SW 1271 (cell line): ENCODE results near the gene GOPC.
"Not testable (repeated sequence)": the region's sequence is repeated elsewhere in the genome, so short reads cannot be mapped to it uniquely, and the experiment has no call there.

Source experiments
- DNase-seq, 2 experiments: peaks; one replicate each; lab custom pipeline; 2025; lab: John Stamatoyannopoulos, UW

The GOPC gene

DNA sequence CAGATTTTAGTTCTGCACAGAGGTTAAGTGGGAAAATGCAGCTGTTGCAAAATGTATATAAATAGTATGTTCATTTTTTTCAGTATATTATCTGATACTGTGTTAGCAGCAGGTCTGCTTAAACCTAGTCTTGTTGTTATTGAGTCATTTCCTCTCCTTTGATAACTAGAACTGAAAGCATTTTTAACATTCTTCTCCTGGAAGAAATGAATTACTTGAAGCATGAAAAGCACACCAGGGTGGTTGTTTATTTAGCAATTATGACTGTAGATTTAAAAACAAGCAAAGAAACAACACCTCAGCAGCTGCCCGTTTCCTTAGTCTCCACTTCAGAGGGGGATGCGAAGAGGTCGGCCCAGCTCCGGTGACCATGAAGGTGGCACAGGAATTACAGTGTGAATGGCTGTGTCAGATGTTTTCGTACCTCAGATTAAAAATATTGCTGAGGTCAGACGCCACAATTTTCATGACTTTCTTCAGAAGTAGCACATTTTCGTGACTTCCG, 53.5 kb downstream of the GOPC start:
- DNase-seq = peak; percentile 20 to 84

DNA sequence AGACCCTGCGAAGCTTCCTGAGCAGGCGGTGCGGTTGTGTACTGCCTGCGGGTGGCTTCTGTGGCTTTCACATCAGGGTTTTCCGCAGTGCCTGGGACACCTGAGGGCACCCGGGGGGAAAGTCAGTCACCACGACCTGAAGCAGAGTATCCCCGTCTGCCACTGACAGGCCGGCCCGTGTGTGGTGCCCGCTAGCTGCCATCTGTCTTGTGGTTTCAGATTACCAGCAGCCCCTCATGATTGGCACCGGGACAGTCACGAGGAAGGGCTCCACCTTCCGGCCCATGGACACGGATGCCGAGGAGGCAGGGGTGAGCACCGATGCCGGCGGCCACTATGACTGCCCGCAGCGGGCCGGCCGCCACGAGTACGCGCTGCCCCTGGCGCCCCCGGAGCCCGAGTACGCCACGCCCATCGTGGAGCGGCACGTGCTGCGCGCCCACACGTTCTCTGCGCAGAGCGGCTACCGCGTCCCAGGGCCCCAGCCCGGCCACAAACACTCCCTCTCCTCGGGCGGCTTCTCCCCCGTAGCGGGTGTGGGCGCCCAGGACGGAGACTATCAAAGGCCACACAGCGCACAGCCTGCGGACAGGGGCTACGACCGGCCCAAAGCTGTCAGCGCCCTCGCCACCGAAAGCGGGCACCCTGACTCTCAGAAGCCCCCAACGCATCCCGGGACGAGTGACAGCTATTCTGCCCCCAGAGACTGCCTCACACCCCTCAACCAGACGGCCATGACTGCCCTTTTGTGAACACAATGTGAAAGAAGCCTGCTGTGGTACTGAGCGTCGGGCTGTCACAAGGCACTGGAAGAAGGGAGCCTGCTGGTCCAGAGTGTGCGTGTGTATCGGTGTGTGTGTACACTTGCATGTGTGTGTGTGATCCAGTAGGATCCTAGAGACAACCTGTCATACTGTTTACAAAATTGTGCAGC, 54.4 kb downstream of the GOPC start:
- no peak for DNase-seq

DNA sequence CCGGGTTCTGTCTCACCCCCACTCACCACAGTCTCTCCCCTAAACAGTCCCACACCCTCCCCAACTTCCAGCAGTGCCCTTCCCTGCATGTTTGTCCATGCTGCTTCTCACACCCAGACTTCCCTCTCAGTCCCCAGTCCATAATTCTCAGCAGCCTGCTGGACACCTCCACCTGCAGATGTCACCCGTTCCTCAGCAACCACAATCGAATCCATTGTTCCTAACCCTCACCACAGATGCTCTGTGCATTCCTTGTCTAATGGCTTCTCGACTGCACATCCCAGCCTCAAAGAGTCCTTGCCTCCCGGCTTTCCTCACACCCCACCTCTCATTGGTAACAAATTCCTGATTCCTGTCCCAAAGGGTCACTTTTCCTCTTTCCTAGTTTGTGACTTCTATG, 55.6 kb downstream of the GOPC start:
- no peak for DNase-seq

DNA sequence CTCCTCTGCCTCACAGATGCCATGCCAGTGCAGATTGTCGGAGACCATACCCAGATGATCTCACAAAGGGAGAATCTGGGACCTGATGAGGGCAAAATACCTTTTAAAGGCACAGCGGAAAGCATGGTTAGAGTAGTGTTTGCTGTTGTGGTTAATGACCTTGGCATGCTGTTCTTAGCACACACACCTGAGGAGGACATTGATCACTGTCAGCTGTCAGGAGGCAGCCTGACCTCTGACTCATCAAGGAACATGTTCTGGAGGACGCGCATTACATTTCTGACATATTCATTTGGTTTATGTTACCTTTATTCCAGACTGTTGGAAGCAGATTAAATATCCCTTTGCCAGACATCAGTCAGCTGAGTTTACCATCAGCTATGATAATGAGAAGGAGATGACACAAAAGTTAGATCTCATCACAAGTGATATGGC, 57.1 kb downstream of the GOPC start:
- DNase-seq = no peak

DNA sequence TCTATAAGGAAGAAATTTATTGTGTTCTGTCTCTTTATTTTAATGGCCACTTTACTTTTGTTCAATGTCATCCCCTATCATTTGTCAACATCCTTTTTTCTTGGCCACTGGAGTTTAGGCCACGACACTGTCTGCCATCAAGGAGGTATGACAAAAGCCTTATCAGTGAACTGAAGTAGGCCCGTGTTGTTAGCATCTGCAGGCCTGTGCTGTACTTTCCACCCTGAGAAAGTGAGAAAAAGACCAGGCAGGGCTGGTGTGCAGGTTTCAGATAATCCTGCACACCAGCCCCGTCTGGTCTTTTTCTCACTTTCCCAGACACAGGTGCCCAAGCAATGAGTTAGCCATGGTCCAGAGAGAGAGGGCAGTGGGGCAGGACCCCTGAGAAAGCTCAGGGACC, 57.6 kb downstream of the GOPC start:
- no peak for DNase-seq

DNA sequence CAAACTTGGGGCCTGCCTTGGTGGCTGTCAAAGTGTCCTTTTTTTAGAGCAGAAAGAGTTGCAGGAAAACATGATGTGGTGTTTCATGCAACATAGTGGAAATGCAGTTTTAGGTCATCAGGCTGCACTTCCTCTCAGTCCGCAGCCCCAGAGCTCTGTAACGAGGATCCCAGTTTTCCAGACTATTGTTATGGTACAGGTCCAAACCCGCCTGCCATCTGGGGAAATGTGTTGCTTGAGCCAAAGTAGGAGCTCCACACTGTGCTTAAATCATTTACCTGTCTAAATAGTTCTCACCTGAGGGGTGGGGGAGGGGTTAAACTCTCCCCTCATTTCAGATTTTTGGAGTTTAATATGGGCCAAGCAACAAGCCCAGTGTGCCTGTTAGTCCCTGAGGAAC, 59.8 kb downstream of the GOPC start:
- DNase-seq = no peak

DNA sequence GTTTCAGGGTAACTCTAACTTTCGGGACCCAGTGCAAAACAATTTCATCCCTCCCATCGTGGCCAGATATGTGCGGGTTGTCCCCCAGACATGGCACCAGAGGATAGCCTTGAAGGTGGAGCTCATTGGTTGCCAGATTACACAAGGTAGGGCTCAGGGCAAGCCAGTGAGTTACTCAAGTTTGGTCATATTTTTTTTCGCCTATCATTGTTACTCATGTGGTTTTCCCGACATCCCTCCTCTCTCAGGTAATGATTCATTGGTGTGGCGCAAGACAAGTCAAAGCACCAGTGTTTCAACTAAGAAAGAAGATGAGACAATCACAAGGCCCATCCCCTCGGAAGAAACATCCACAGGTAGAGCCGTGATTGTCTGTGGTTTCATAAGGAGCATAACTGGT, 61.6 kb downstream of the GOPC start:
- no peak for DNase-seq

DNA sequence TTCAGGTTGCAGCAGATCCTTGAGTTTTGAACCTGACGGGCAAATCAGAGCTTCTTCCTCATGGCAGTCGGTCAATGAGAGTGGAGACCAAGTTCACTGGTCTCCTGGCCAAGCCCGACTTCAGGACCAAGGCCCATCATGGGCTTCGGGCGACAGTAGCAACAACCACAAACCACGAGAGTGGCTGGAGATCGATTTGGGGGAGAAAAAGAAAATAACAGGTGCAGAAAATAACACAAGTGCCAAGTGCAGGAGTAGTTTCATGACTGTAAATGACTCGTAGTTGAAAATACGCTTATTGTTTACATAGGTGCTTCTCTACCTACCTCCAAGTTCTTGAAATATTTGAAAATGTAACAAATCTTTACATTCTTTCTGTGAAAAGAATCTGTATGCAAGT, 63.7 kb downstream of the GOPC start:
- DNase-seq = no peak

DNA sequence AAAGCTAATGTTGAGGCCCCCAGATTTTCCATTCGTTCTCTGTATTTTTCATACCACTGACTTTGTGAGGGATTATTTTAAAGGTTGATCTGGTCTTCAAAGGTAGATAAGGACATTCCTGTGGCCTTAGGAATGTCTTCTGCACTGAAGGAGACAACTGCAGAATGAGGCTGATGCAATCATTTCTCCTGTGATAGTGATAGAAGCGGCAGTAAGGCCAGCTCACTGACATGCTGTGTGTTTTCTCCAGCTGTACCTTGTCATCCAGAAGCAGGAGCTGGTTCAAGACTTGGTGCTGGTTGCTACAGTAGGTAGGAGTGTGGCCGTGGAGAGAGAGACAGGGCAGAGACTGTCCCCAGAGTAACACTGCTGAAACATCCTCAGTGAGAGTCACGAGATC, 66.0 kb downstream of the GOPC start:
- DNase-seq = no peak

DNA sequence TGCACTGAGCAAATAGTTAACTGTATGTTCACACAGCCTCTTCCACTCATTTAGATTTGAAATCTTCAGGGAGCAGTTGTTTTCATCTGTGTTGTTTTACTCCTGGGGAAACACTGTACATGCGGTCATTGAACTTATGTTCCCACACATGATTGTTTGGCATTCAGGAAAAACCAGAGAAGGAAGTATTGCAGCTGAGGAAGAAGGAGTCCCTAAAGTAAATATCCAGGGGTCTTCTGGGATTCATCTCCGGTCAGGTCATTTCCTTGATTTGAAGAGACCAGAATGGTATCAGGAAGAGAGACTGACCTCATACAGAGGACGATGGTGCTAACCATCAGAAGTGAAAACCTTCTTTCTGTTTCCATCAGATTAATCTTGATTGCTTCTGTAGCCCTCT, 67.3 kb downstream of the GOPC start:
- DNase-seq = no peak

DNA sequence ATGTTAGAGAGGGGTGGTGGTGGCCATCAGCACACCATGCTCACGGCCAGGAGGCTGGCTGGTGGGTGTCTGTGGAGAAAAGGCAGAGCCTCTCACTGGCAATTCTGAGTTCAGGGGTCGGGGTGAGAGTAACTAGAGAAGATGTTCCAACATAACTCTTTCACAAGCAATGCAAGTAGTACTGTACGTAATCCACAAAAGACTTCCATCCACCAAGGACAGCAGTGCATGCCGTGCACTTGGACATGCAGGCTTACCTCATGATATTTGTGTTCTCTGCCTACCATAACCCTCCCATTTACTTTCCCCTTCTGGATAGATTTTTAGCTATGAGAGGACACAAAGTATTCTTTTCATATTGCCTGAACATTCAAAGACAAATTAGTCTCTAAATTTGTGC, 68.5 kb downstream of the GOPC start:
- no peak for DNase-seq

DNA sequence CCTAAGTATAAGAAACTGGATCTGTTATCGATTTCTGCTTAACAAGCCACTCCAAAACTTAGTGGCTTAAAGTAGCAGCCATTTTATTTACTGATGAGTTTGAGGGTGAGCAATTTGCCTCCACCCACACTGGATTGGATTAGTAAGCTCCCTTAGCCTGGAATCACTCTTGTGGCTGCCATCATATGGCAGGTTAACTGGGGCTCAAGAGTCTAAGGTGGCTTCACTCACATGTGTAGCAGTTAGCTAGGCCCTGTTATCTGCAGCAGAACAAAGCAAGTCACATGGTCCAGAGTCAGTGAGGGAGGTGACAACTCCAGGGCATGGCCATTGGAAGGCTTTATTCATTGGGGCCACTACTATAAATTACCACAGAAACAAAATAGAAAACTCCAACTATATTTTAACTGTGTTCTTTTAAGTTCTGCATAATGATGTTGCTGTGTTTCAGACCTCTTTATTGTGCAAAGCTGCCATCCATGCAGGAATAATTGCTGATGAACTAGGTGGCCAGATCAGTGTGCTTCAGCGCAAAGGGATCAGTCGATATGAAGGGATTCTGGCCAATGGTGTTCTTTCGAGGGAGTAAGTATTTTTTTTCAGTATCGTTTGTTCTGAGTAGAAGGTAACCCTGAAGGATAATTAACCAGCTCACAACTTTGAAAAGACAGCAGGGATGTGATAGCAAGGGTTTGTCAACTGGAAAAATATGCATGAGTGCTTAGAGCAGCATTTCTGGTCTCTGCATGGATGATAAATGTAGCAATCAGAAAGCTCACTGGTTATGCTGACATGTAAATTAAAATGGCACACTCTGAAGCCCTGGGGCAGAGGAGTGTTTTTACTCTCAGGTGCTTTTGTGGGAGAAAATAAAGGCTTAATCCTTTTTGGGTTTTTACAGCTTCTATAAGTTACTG, 70.2 kb downstream of the GOPC start:
- DNase-seq = no peak

DNA sequence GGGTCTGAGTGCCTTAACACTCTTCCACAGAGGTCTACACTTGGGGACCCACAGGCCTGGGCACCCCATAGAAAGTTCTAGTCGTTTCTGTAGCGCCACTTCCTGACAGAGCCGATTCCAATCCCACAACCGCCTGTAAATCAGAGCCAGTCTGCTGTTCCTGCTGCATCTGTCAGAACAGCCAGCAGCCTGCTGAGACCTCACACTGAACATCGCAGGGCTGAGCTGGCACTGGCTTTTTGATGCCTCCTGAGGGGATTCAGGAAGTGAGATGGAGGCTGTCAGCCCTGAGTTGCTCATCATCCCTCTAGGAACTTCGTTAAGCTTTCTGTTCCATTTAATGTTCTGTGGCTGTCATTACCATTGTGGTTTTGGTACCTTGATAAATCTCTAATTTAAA, 71.0 kb downstream of the GOPC start:
- no peak for DNase-seq

DNA sequence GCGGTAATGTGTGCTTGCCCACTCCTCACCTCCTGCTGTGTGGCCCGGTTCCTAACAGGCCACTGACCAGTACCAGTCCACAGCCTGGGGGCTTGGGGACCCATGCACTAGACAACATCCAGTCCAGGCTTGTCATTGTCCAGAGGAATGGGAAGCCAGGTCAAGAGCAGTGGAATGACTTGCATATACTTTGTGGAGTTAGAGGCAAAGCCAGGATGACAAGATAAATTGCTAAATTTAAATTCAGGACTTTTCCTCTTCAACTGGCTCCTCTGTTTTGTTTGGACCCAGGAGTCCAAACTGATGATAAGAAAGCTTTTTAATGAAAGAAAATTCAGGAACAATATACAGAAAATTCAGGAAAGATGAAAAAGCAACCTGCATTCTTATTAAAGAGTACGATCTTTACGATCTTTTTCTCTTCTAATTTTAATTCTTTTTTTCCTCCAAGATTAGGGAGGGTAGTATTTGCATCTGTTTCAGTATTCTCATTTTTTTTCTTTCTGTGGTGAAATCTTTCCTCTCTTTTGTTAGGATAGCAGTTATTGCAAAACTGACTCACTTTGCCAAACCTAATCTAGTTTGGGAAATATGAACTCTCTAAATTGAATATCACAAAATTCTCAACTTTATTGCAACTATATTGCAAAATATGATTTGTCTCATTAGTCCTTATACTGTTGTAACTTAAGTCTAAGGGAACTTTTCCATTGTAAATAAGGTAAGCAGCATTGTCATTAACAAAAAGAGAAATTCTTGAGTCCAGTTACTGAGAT, 71.7 kb downstream of the GOPC start:
- no peak for DNase-seq

DNA sequence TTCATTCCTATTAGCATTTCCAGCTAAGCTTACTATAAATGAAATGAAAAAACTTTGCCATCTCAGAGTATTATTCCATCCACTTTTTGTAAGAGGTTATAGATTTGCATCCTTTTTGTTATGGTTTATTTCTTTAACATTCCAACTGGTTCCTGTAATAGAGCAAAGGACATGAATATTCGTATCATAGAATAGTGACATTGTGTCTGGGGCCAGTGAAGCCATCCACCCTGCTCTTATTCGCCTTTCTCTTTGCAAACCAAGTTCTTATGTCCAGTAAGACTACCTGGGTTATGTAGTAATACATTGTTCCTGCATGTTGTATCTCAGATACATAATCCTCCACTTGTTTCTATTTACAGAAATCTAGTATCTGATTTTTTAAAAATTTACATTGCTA, 76.7 kb downstream of the GOPC start:
- DNase-seq = no peak

DNA sequence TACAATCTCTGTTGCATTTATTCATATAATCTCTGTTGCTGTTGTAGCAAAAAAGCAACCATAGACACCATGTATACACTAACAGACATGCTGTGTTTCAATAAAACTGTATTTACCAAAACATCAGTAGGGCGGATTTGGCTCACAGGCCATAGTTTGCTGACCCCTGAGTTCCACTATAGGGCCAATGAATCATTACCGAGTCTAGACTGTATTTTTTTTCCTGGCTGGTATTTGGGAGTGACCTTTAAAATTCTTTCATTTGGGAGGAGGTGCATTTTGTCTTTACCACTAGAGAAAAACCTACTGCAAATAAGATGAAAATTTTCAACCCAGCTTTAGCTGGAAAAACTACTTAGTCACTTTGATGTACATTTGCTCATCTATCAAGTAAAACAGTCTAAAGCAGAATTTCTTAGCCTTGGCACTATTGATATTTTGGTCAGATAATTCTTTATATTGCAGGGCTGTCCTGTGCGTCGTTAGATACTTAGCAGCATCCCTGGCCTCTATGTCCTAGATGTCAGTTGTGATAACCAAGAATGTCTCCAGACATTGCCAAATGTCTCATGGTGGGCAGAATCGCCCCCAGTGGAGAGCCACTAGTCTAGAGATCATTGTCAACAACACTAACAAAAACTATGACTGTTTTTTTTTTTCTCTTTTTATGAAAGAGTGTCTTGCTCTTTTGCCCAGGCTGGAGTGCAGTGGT, 80.4 kb downstream of the GOPC start:
- DNase-seq = no peak

DNA sequence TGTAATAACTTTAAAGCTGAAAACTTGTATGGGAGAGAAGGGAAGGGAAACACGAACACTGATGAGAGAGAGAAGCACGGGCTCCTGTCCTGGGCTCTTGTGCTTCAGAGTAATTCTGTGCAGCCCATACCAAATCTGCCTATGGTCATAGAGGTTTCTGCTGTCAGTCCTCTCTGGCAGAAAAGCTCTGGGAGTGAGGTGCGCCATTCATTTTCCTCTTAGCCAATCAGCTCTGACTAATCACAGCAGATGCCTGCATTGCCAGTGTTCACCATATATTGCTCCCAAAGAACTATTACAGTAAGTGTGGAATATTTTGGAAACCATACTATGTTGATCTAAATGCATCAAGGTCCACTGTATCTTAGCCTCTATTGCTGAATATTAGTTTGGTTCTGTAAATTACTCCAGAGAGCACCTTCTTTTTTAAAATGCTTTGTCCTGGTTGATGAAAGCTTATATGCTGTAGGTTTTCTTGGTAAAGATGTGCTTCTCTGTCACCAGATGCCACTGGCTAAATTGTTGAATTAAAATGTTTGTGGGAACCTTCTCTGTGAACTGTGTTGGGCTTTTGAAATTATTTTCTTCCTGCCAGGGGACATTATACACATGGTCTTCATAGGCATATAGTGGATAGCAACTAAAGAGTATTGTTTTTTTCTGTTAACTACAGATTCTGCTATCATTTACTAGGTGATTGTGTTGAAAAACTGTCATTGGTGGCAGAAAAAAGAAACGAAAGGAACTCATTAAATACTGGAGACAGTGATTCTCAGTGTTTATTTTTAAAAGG, 81.5 kb downstream of the GOPC start:
- DNase-seq = no peak

DNA sequence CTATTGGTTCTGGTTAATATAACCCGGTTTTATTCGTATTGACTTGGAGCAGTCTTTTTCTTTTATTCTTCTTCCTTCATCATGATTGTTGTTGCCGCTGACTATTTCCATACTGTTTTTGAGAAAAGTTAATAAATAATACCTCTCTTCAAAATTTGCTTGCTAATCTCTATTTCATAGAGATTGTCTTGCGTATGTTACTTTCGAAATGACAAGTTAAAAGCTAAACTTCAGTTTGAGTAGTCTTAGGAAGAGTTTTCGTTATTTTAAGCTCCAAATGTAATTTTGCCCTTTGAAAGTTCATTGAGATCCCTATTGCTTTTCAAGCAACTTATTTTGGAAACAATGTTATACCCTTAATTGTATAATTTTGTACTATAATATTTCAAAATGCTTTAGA, 83.4 kb downstream of the GOPC start:
- no peak for DNase-seq

DNA sequence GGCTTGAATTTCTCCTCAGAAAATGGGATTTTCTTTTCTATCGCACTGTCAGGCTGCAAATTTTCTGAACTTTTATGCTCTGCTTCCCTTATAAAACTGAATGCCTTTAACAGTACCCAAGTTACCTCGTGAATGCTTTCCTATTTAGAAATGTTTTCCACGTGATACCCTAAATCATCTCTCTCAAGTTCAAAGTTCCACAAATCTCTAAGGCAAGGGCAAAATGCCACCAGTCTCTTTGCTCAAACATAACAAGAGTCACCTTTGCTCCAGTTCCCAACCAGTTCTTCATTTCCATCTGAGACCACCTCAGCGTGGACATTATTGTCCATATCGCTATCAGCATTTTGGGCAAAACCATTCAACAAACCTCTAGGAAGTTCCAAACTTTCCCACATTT, 84.3 kb downstream of the GOPC start:
- not testable (repeated sequence) for DNase-seq

DNA sequence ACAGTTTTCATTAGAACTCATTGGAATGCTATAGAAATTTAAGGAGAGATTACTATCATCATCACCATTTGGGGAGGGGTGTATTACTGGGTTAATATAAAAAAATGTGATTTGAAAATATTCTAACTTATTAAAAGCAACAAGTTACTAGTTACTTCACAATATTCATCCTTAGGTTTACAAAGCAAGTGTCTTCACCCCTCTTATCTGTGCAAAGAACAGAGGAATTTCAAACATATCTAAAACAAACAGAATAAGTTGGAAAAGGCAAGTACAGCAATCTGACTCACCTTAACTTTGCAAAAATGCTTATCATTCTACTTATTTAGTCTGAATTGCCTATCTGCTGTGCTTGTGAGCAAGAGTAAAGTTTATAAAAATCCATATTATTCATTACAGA, 87.0 kb downstream of the GOPC start:
- DNase-seq = no peak

DNA sequence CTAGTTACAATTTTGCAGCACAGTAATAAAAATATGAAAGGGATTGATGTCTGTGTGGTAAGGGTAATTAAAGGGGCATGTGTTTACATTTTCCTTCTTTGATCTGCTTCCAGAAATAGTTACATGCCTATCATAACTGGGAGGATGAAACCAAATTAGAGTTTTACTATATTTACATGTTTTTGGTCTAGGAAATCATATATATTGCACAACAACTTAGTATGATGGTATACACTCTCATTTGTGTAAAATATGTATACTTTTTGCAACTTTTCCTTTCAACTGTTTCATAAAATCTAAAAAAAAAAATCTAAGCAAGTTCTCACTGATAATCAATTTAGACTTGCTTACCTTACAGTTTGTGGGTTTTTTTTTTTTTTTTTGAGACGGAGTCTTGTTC, 87.7 kb downstream of the GOPC start:
- no peak for DNase-seq
